GM12891 (cell line): ENCODE measurements around the gene ADCYAP1.

Experiments used
- DNase-seq: peaks from one replicate; pipeline ENCODE4 v3.0.0; 2011; ENCODE audit warnings: low spot score; ENCODE audit not compliant: insufficient read length
- FAIRE-seq: peaks from 2 replicates; lab custom pipeline; 2011; peaks lifted over from hg19 to GRCh38; lab: Jason Lieb, UNC
- PAX5 ChIP-seq: IDR thresholded peaks from 2 replicates; pipeline ENCODE4 v1.6.1; 2011; ENCODE audit warnings: low read length, moderate library complexity, mild to moderate bottlenecking; ENCODE audit not compliant: insufficient read depth, severe bottlenecking
- POLR2A ChIP-seq: IDR thresholded peaks from 2 replicates; pipeline ENCODE4 v1.6.1; 2011; ENCODE audit warnings: low read depth, low read length, control low read depth
- POLR2AphosphoS5 ChIP-seq: IDR thresholded peaks from 2 replicates; pipeline ENCODE4 v1.6.1; 2011; ENCODE audit warnings: low read depth, low read length, control low read depth
- POU2F2 ChIP-seq: IDR thresholded peaks from 2 replicates; pipeline ENCODE4 v1.6.1; 2011; ENCODE audit warnings: low read depth, mild to moderate bottlenecking, control low read depth, low read length, moderate library complexity
- SPI1 ChIP-seq: IDR thresholded peaks from 2 replicates; pipeline ENCODE4 v1.6.1; 2011; ENCODE audit warnings: low read depth, low read length, control low read depth
- TAF1 ChIP-seq: IDR thresholded peaks from 2 replicates; pipeline ENCODE4 v1.6.1; 2011; ENCODE audit warnings: low read depth, low read length, control low read depth

Gene ADCYAP1

DNA sequence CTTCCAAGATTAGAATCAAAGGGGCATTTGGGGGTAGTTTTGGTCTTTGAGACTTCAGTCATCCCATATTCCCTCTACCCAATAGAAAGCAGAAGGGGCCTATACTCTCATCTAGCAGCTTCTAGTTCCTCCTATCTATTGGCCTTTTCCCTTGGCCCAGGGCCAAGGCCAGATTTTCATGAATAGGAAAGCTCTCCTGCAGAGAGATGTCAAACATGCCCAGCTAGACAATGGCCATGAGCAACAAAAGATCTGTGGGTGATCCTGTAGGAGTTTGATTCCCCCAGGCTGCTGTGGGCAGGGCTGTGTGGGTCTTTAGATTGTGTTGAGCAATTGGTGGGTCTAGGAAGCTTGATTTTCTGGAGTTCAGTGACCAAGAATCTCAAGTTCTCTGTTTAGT, 2.9 kb upstream of the ADCYAP1 start:
- FAIRE-seq = no peak
- no peak for DNase-seq
- TF ChIP-seq SPI1 = no peak
- no peak for TF ChIP-seq POLR2A
- TF ChIP-seq TAF1 = no peak
- no peak for TF ChIP-seq POU2F2
- no peak for TF ChIP-seq PAX5
- TF ChIP-seq POLR2AphosphoS5 = no peak

GRCh38 chr18:902229-902628, 2.4 kb upstream of the ADCYAP1 start:
- TF ChIP-seq POLR2AphosphoS5 (no peak), TAF1 (no peak), PAX5 (no peak), POLR2A (no peak), SPI1 (no peak), POU2F2 (no peak)
- FAIRE-seq = no peak
- DNase-seq = no peak

DNA sequence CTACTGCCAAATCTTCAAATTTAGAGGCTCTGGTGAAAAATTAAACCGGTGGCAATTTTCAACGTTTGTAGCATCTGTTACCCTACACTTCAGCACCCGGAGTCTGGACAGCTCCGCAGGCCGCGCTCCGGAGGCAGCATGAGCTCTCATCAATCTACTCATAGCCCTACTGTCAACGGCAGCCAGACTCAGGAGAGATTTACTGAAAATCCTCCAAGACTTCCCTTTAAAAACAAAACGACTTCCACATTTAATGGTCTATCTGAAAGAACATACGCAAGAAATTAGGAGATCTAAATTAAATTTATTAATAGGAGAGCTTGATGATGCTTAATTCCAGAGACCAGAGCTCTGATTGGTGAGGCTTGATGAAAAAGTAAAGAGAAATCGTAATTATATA, 970 bp upstream of the ADCYAP1 start:
- FAIRE-seq (no peak), DNase-seq (no peak)
- TF ChIP-seq POLR2AphosphoS5 (no peak), SPI1 (no peak), TAF1 (no peak), POU2F2 (no peak), POLR2A (no peak), PAX5 (no peak)

GRCh38 chr18:905307-905947, 756 bp downstream of the ADCYAP1 start:
- DNase-seq = no peak
- TF ChIP-seq POU2F2 (no peak), POLR2A (no peak), POLR2AphosphoS5 (no peak), SPI1 (no peak), PAX5 (no peak), TAF1 (no peak)
- no peak for FAIRE-seq

- TF ChIP-seq PAX5 (no peak), POU2F2 (no peak)
- no peak for FAIRE-seq
- DNase-seq = no peak
Measured at GRCh38 chr18:905948-906415, 1.3 kb downstream of the ADCYAP1 start.

- no peak for FAIRE-seq
- TF ChIP-seq POLR2AphosphoS5 (no peak), POU2F2 (no peak), POLR2A (no peak), SPI1 (no peak), TAF1 (no peak), PAX5 (no peak)
- DNase-seq = no peak
Measured at GRCh38 chr18:906416-907114, 1.9 kb downstream of the ADCYAP1 start.

- peak; percentile 25 for DNase-seq
- FAIRE-seq = no peak
- TF ChIP-seq TAF1 (no peak), POLR2A (no peak), SPI1 (no peak), PAX5 (no peak), POU2F2 (no peak), POLR2AphosphoS5 (no peak)
Measured at GRCh38 chr18:907115-907884, 2.6 kb downstream of the ADCYAP1 start.

DNA sequence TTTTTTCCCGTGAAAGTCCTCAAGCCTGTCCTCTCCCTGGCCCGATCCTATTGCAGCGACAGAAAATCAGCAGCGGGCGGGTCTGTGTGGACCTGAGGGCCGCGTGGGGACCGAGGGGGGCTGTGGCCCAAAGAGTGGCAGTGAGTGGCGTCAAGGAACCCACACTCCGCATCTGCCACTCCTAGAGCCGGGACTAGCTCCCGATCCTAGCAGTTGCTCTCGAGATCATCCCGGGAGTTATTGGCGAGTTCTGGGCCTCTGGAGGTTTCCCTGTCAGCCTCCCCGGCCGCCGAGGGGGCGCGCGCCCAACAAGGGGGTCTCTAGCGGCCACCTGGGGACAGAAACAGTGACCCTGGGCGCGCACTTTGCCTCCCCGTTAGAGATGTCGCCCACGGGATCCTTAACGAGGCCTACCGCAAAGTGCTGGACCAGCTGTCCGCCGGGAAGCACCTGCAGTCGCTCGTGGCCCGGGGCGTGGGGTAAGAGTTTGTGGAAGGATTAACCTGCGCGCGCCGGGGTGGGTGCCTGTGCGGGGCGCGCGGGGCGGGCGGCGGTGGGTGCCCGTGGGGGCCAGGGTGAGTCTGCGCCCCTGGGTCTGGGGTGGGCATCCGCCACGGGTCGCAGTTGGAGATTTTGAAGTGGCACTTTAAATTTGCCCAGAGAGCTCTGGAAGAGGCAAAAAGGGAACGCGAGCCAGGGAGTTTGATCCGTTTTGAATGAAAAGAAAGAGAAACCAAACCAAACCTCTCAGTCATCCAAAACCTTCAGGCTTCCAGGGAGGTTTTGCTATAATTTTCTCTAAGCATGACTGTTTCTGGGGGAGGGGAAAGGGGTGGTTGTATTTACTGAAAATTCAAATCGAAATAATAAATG, 3.5 kb downstream of the ADCYAP1 start:
- DNase-seq = peak; percentile 13
- no peak for TF ChIP-seq PAX5

More for the DNA sequence above, 3.5 kb downstream of the ADCYAP1 start:
- FAIRE-seq = no peak
